Measurements from ENCODE around the gene SMTNL1. TPM values are rescaled to one million over a fixed set of nuclear protein-coding genes. Genes with fewer than 3 reads are reported as not detected.

Gene SMTNL1
- total RNA-seq, 4 donors from 2014 or later = not detected

- Histone ChIP-seq H3K36me3 (no peaks in the 10 kb centered on the region), H3K27me3 (no peaks in the 10 kb centered on the region)
Measured at GRCh38 chr11:57597461-57597915, 60.1 kb downstream of the SMTNL1 start, which contains the start of gene SERPING1. TSS of gene SERPING1 (plus strand) at chr11:57597685. CDS start at chr11:57598271, 586 bp downstream.

GRCh38 chr11:57597916-57598830 is 60.8 kb downstream of the SMTNL1 start:
- no peaks in the 10 kb centered on the region for H3K4me1 ChIP-seq
- TF ChIP-seq CTCF (IDR thresholded peaks at IDR 0.05) (no peak), POLR2A (IDR thresholded peaks at IDR 0.05) (no peak)
- no peaks in the 10 kb centered on the region for H3K36me3 ChIP-seq
- H3K27ac ChIP-seq = peak overlapping the region; percentile 55 to 90 (median 84)
- H3K27me3 ChIP-seq = no peaks in the 10 kb centered on the region
- no peaks in the 10 kb centered on the region for H3K9me3 ChIP-seq
- DNase-seq = peak in 2 of 3 donors; percentile 62 to 69
- peak overlapping the region; percentile 20 to 58 (median 44) for H3K4me3 ChIP-seq

More at GRCh38 chr11:57597461-57597915, 60.1 kb downstream of the SMTNL1 start, which contains the start of gene SERPING1:
- peak; percentile 22 to 70 (median 58) for DNase-seq
- H3K27ac ChIP-seq = peak within 1 kb of the TSS; percentile 55 to 90 (median 84)
- H3K9me3 ChIP-seq = no peaks in the 10 kb centered on the region
- TF ChIP-seq POLR2A (IDR thresholded peaks at IDR 0.05) = no peak
- no peak for TF ChIP-seq CTCF (IDR thresholded peaks at IDR 0.05)
- peak within 1 kb of the TSS; percentile 20 to 58 (median 44) for H3K4me3 ChIP-seq
- no peaks in the 10 kb centered on the region for H3K4me1 ChIP-seq

GRCh38 chr11:57598831-57599155 is 61.4 kb downstream of the SMTNL1 start:
- TF ChIP-seq CTCF (IDR thresholded peaks at IDR 0.05) (no peak), POLR2A (IDR thresholded peaks at IDR 0.05) (no peak)
- no peaks in the 10 kb centered on the region for H3K9me3 ChIP-seq
- no peaks in the 10 kb centered on the region for H3K36me3 ChIP-seq
- H3K27me3 ChIP-seq = no peaks in the 10 kb centered on the region
- no peaks in the 10 kb centered on the region for H3K4me1 ChIP-seq
- peak overlapping the region in 2 of 4 donors; percentile 48 to 58 for H3K4me3 ChIP-seq
- DNase-seq = no peak
- H3K27ac ChIP-seq = peak overlapping the region in 3 of 4 donors; percentile 81 to 90 (median 88)

GRCh38 chr11:57599381-57599780 is 62.0 kb downstream of the SMTNL1 start:
- Histone ChIP-seq H3K36me3 (no peaks in the 10 kb centered on the region), H3K4me3 (peak overlapping the region in 1 of 4 donors; percentile 48), H3K27ac (peak overlapping the region in 2 of 4 donors; percentile 88 to 90), H3K27me3 (no peaks in the 10 kb centered on the region), H3K4me1 (no peaks in the 10 kb centered on the region), H3K9me3 (no peaks in the 10 kb centered on the region)
- TF ChIP-seq CTCF (IDR thresholded peaks at IDR 0.05) = no peak
- no peak for DNase-seq

Small RNAs within 50 kb of the gene (small RNA-seq; reads per million reads assigned to genes)
- 0 reads per million in 2 donors for gene RN7SL605P

Other genes with a start within 250 kb of the SMTNL1 start
- gene TNKS1BP1, start 212.6 kb upstream of the SMTNL1 start, total RNA-seq = 100 to 1,000 TPM in 3 of 4 donors, 10 to 100 TPM in 1; 91.8 to 156 (median 139) TPM
- 100 to 1,000 TPM in 1 of 4 donors, 10 to 100 TPM in 3; 39.9 to 106 (median 50.6) TPM for gene SSRP1, start 201.7 kb upstream of the SMTNL1 start, total RNA-seq
- under 1 TPM in 1 of 4 donors, not detected in 3; 0.80 TPM for gene P2RX3, start 199.2 kb upstream of the SMTNL1 start, total RNA-seq
- not detected for gene PRG3, start 156.4 kb upstream of the SMTNL1 start, total RNA-seq
- not detected for gene PRG2, start 146.9 kb upstream of the SMTNL1 start, total RNA-seq
- 10 to 100 TPM in 3 of 4 donors, 1 to 10 TPM in 1; 5.1 to 38.8 (median 17.6) TPM for gene SLC43A3, start 110.5 kb upstream of the SMTNL1 start, total RNA-seq
- gene RTN4RL2, start 77.1 kb upstream of the SMTNL1 start, total RNA-seq = 1 to 10 TPM in 1 of 4 donors, not detected in 3; 1.2 TPM
- 10 to 100 TPM in 3 of 4 donors, 1 to 10 TPM in 1; 4.6 to 19.0 (median 11.2) TPM for gene SLC43A1, start 21.9 kb upstream of the SMTNL1 start, total RNA-seq
- 10 to 100 TPM; 16.8 to 39.6 (median 19.6) TPM for gene TIMM10, start 6.8 kb upstream of the SMTNL1 start, total RNA-seq
- gene UBE2L6, start 30.1 kb downstream of the SMTNL1 start, total RNA-seq = 10 to 100 TPM; 15.6 to 66.0 (median 25.1) TPM
- gene SERPING1, start 60.1 kb downstream of the SMTNL1 start, total RNA-seq = 100 to 1,000 TPM in 2 of 4 donors, 10 to 100 TPM in 2; 29.9 to 158 (median 93.1) TPM
- 1 to 10 TPM in 1 of 4 donors, under 1 TPM in 3; 0.35 to 2.5 (median 0.71) TPM for gene YPEL4, start 112.3 kb downstream of the SMTNL1 start, total RNA-seq
- 10 to 100 TPM in 3 of 4 donors, 1 to 10 TPM in 1; 9.1 to 16.1 (median 12.8) TPM for gene CLP1, start 120.2 kb downstream of the SMTNL1 start, total RNA-seq
- 10 to 100 TPM; 27.2 to 69.7 (median 60.1) TPM for gene ZDHHC5, start 130.5 kb downstream of the SMTNL1 start, total RNA-seq
- gene MED19, start 174.6 kb downstream of the SMTNL1 start, total RNA-seq = 10 to 100 TPM in 3 of 4 donors, 1 to 10 TPM in 1; 3.0 to 26.4 (median 21.5) TPM
- gene TMX2, start 175.0 kb downstream of the SMTNL1 start, total RNA-seq = 10 to 100 TPM; 18.2 to 86.0 (median 74.9) TPM
- gene SELENOH, start 203.9 kb downstream of the SMTNL1 start, total RNA-seq = 10 to 100 TPM; 42.0 to 50.5 (median 46.5) TPM
- gene BTBD18, start 214.2 kb downstream of the SMTNL1 start, total RNA-seq = not detected
- gene CTNND1, start 224.2 kb downstream of the SMTNL1 start, total RNA-seq = 100 to 1,000 TPM; 205 to 366 (median 346) TPM

All from Peyer's patch (tissue), 4 donors.